H1 (cell line): Measurements from ENCODE around the gene PPM1M. TPM values are rescaled to one million over a fixed set of nuclear protein-coding genes. Genes with fewer than 3 reads are reported as not detected.
A peak's percentile ranks its signal among the peaks of the same experiment; 100 is the strongest.

Source experiments
- CTCF ChIA-PET: fragments of 300-600 bp; sonication (Branson Sonifier 250); formaldehyde crosslinking; loops from one replicate; lab custom pipeline; 2021; ENCODE audit not compliant: partially characterized antibody; lab: Charles Lee
- POLR2A ChIA-PET: fragments of 300-600 bp; sonication (Branson Sonifier 250); formaldehyde crosslinking; loops from one replicate; lab custom pipeline; 2021; ENCODE audit warnings: inconsistent platforms; ENCODE audit not compliant: partially characterized antibody; lab: Charles Lee
- DNase-seq, 2 experiments: peaks; one replicate each; pipeline versions ENCODE4 v3.0.0 to v3.0.0-alpha.2; 2010 to 2022; ENCODE audit warnings: low spot score in 2 of 2, low read depth in 1 of 2, mixed read lengths in 1 of 2
- FAIRE-seq: peaks from 2 replicates; lab custom pipeline; 2011; peaks lifted over from hg19 to GRCh38; lab: Jason Lieb, UNC
- H2AFZ ChIP-seq: 2 replicates; pipeline ENCODE4 v1.8.1; 2012; ENCODE audit warnings: low read length, inconsistent platforms
- H2AK5ac ChIP-seq: 2 replicates; pipeline ENCODE4 v1.6.1; 2013; ENCODE audit warnings: low read depth, low read length
- H2BK120ac ChIP-seq: replicated peaks from 2 replicates; pipeline ENCODE3; 2013; ENCODE audit warnings: low read depth, low read length, inconsistent platforms
- H2BK12ac ChIP-seq: 2 replicates; pipeline ENCODE4 v1.6.1; 2013; ENCODE audit warnings: low read depth, low read length
- H2BK15ac ChIP-seq: 2 replicates; pipeline ENCODE4 v1.6.1; 2013; ENCODE audit warnings: low read length
- H2BK20ac ChIP-seq: 2 replicates; pipeline ENCODE4 v1.6.1; 2013; ENCODE audit warnings: low read length
- H2BK5ac ChIP-seq: 2 replicates; pipeline ENCODE4 v1.6.1; 2013; ENCODE audit warnings: low read depth, low read length
- H3K14ac ChIP-seq: 2 replicates; pipeline ENCODE4 v1.6.1; 2013; ENCODE audit warnings: inconsistent platforms; ENCODE audit not compliant: insufficient read length
- H3K18ac ChIP-seq: 2 replicates; pipeline ENCODE4 v1.6.1; 2013; ENCODE audit warnings: low read length; ENCODE audit errors: extremely low read depth
- H3K23ac ChIP-seq: 2 replicates; pipeline ENCODE4 v1.6.1; 2013; ENCODE audit warnings: inconsistent platforms; ENCODE audit not compliant: insufficient read length
- H3K23me2 ChIP-seq: 2 replicates; pipeline ENCODE4 v1.6.1; 2013; ENCODE audit warnings: low read depth, low read length
- H3K27ac ChIP-seq: 2 replicates; pipeline ENCODE4 v1.6.1; 2011; ENCODE audit warnings: low read depth, low read length, inconsistent platforms
- H3K27me3 ChIP-seq, 4 experiments: replicated peaks in 1 of 4; 1 replicate in 1 of 4; 2 replicates in 3 of 4; pipeline versions ENCODE4 v1.6.1 to v1.8.1; 2011 to 2013; ENCODE audit warnings: low read length in 3 of 4, mild to moderate bottlenecking in 3 of 4, inconsistent platforms in 2 of 4, mixed read lengths in 2 of 4, moderate library complexity in 1 of 4; ENCODE audit not compliant: control insufficient read depth in 3 of 4, insufficient read depth in 3 of 4; ENCODE audit errors: extremely low read depth in 1 of 4
- H3K36me3 ChIP-seq, 4 experiments: 2 replicates each; pipeline versions ENCODE4 v1.6.1 to v1.8.1; 2011 to 2013; ENCODE audit warnings: mild to moderate bottlenecking in 4 of 4, low read length in 3 of 4, moderate library complexity in 2 of 4, control low read depth in 1 of 4, inconsistent platforms in 1 of 4; ENCODE audit not compliant: insufficient read depth in 4 of 4, control insufficient read depth in 2 of 4
- H3K4ac ChIP-seq: replicated peaks from 2 replicates; pipeline ENCODE3; 2013; ENCODE audit warnings: low read length, low read depth, mixed read lengths, inconsistent platforms; ENCODE audit not compliant: insufficient read length
- H3K4me1 ChIP-seq, 4 experiments: replicated peaks in 1 of 4; 1 replicate in 1 of 4; 2 replicates in 3 of 4; pipeline versions ENCODE4 v1.6.1 to v1.8.1; 2011 to 2013; ENCODE audit warnings: low read length in 3 of 4, inconsistent platforms in 2 of 4, mixed read lengths in 1 of 4; ENCODE audit not compliant: insufficient read depth in 4 of 4, control insufficient read depth in 3 of 4
- H3K4me2 ChIP-seq, 2 experiments: 2 replicates each; pipeline versions ENCODE4 v1.6.1 to v1.8.1; 2011 to 2013; ENCODE audit warnings: low read depth in 2 of 2, low read length in 2 of 2, control low read depth in 1 of 2, inconsistent platforms in 1 of 2, mild to moderate bottlenecking in 1 of 2; ENCODE audit not compliant: insufficient read depth in 1 of 2
- H3K4me3 ChIP-seq, 4 experiments: fragments of 200-600, 300-600 bp in 1 of 4; sonication (generic), shearing (Covaris generic), sonication (Bioruptor Twin) in 1 of 4; 2 replicates each; pipeline versions ENCODE4 v1.5.1 to v1.8.1; 2011 to 2016; ENCODE audit warnings: low read length in 4 of 4, low read depth in 3 of 4, control low read depth in 2 of 4, inconsistent platforms in 2 of 4, mild to moderate bottlenecking in 2 of 4, mixed read lengths in 1 of 4, moderate library complexity in 1 of 4; ENCODE audit not compliant: insufficient read depth in 2 of 4; ENCODE audit errors: extremely low read depth in 1 of 4
- H3K56ac ChIP-seq: replicated peaks from 2 replicates; pipeline ENCODE3; 2013; ENCODE audit warnings: low read depth, mild to moderate bottlenecking, mixed read lengths, low read length, inconsistent platforms; ENCODE audit not compliant: insufficient read length
- H3K79me1 ChIP-seq: 2 replicates; pipeline ENCODE4 v1.6.1; 2013; ENCODE audit warnings: low read depth, low read length, control low read depth
- H3K79me2 ChIP-seq, 2 experiments: 2 replicates each; pipeline versions ENCODE4 v1.6.1 to v1.8.1; 2012 to 2013; ENCODE audit warnings: low read length in 2 of 2, mild to moderate bottlenecking in 2 of 2, inconsistent platforms in 1 of 2; ENCODE audit not compliant: insufficient read depth in 2 of 2, control insufficient read depth in 1 of 2
- H3K9ac ChIP-seq, 4 experiments: replicated peaks in 1 of 4; 1 replicate in 1 of 4; 2 replicates in 3 of 4; pipeline versions ENCODE4 v1.6.1 to v1.8.1; 2011 to 2013; ENCODE audit warnings: low read depth in 3 of 4, low read length in 3 of 4, control low read depth in 2 of 4, mild to moderate bottlenecking in 2 of 4, moderate library complexity in 2 of 4, inconsistent platforms in 1 of 4; ENCODE audit errors: extremely low read depth in 1 of 4
- H3K9me3 ChIP-seq, 2 experiments: 2 replicates each; pipeline versions ENCODE4 v1.6.1 to v1.8.1; 2012 to 2013; ENCODE audit warnings: mild to moderate bottlenecking in 2 of 2, moderate library complexity in 2 of 2, control low read depth in 1 of 2, inconsistent platforms in 1 of 2, low read depth in 1 of 2, low read length in 1 of 2, mixed read lengths in 1 of 2; ENCODE audit not compliant: insufficient read depth in 2 of 2
- H4K20me1 ChIP-seq, 2 experiments: replicated peaks in 1 of 2; 2 replicates each; pipeline versions ENCODE3 to v1.8.1; 2011 to 2013; ENCODE audit warnings: inconsistent platforms in 2 of 2, low read length in 2 of 2, mild to moderate bottlenecking in 1 of 2; ENCODE audit not compliant: insufficient read depth in 2 of 2, control insufficient read depth in 1 of 2
- H4K5ac ChIP-seq: 2 replicates; pipeline ENCODE4 v1.6.1; 2013; ENCODE audit warnings: low read length, low read depth, mixed read lengths, inconsistent platforms; ENCODE audit not compliant: insufficient read length
- H4K8ac ChIP-seq: 2 replicates; pipeline ENCODE4 v1.8.0; 2013; ENCODE audit warnings: mild to moderate bottlenecking, moderate library complexity, low read length, inconsistent platforms; ENCODE audit not compliant: insufficient read depth; ENCODE audit errors: extremely low read depth
- H4K91ac ChIP-seq: replicated peaks from 2 replicates; pipeline ENCODE3; 2013; ENCODE audit warnings: low read length, mixed read lengths, inconsistent platforms; ENCODE audit not compliant: insufficient read length
- ASH2L ChIP-seq: fragments of 200-600, 300-600 bp; sonication (generic); IDR thresholded peaks from one replicate; pipeline ENCODE4 v1.7.1; 2017; ENCODE audit warnings: low read length
- CHD2 ChIP-seq: IDR thresholded peaks from 2 replicates; pipeline ENCODE4 v1.6.1; 2012; ENCODE audit warnings: low read length, improper control_type of control experiment
- EGR1 ChIP-seq: IDR thresholded peaks from 2 replicates; pipeline ENCODE4 v1.6.1; 2011; ENCODE audit warnings: low read depth, low read length, borderline replicate concordance
- PHF8 ChIP-seq: fragments of 200-600 bp; sonication (generic); conservative IDR thresholded peaks from 2 replicates; pipeline ENCODE4 v1.7.1; 2012; ENCODE audit warnings: low read depth, mild to moderate bottlenecking, inconsistent platforms, low read length, moderate library complexity
- POLR2AphosphoS5 ChIP-seq: IDR thresholded peaks from 2 replicates; pipeline ENCODE4 v1.6.1; 2011; ENCODE audit warnings: low read depth, low read length
- RAD21 ChIP-seq, 2 experiments: IDR thresholded peaks in 1 of 2; conservative IDR thresholded peaks in 1 of 2; 2 replicates each; pipeline ENCODE4 v1.6.1; 2011; ENCODE audit warnings: low read depth in 2 of 2, low read length in 2 of 2, improper control_type of control experiment in 1 of 2, inconsistent platforms in 1 of 2, mild to moderate bottlenecking in 1 of 2, moderate library complexity in 1 of 2
- RNF2 ChIP-seq: fragments of 200-900, 300-1000 bp; sonication (generic); IDR thresholded peaks from 2 replicates; pipeline ENCODE4 v1.7.1; 2016; ENCODE audit warnings: borderline replicate concordance, low read depth, mild to moderate bottlenecking, antibody characterized with exemption, low read length; ENCODE audit not compliant: poor library complexity, severe bottlenecking; ENCODE audit errors: missing control alignments
- WGBS, 2 experiments: shearing (Covaris generic) in 1 of 2; methylation state at CpG; one replicate each; pipeline versions ENCODE4 v1.1.6 to v1.1.7; 2013 to 2015; ENCODE audit warnings: low lambda C conversion rate in 2 of 2, mixed read lengths in 2 of 2, inconsistent platforms in 1 of 2, low coverage in 1 of 2, missing lambda C conversion rate in 1 of 2; ENCODE audit not compliant: insufficient replicate concordance in 2 of 2, insufficient coverage in 1 of 2, insufficient read length in 1 of 2; ENCODE audit errors: extremely low coverage in 1 of 2, missing lambda C conversion rate in 1 of 2; 5-methylcytosine and 5-hydroxymethylcytosine counted together
- polyA plus RNA-seq, 7 experiments: library from polyadenylated mRNA; depleted of rRNA in 3 of 7; stranded (reverse) in 5 of 7; unstranded in 2 of 7; fragments of >200 nt in 5 of 7; fragments of 200-250 nt in 2 of 7; gene quantifications; 1 replicate in 5 of 7; 2 replicates in 1 of 7; 4 replicates in 1 of 7; pipeline versions ENCODE4 v1.2.1 to v1.2.3, GENCODE V29; 2011 to 2013; ENCODE audit warnings: missing spikeins in 2 of 7, mixed read lengths in 2 of 7
- total RNA-seq: library from RNA; stranded (reverse); fragmentation: NEBNext Ultra II Directional; extraction: Animal tissue kit (Norgen Biotek cat#: 25700); gene quantifications from 2 replicates; pipeline ENCODE4 v1.2.1, GENCODE V29; 2021

The PPM1M gene
- total and polyA plus RNA-seq, 2 of the 8 experiments (the other 6 are each of a cell fraction or from before 2014, with no cell fraction given): 5.2 to 6.3 TPM

DNA sequence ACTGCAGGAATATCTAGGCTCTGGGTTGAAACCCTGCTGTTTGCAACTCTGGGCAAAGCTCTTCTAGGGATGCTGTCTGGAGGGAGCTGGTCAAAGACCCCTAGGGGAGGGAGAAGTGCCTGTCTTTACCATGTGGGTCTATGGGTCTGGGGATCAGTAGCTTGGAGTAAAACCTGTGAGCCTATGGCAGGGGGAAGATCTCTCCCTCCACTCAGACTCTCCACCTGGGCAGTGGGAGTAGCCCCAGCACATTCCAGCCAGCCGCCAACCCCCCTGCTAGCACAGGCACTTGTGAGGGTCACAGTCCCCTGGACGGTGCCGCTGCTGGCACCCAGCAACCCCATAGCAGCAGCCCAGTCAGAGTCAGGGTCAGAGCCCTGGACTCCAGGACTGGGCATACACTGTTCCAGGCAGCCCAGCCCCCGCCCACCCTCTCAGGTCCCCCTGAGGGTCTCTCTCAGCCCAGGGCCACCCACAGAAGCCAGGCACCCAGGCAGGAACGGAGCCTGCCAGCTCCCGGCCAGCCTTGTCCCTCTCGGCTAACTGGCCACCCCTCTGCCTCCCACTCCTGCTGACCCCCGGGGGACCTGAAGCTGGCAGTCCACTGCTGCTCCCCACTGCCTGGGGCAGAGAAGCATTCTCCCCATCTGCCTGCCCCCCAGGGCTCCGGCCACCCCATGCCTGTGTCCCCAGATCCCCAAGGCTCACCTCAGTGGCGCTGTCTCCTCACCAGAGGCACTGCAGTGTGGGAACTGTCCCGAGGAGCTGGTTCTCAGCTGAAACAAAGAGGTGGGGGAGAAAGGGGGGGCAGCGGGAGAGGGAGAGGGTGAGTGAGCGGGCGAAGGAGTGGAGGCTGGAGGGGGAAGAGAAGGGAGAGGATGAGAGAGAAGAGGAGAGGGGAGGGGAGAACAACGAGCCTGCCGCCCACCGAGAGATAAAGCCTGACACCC lies 52.9 kb downstream of the PPM1M start:
- peak overlapping the region; percentile 48 for H3K18ac ChIP-seq
- peaks cover 16% of the 10 kb centered on the region for H3K23me2 ChIP-seq
- peak overlapping the region; percentile 7 to 57 (median 26); a peak in 5 of 8 replicates for H3K4me3 ChIP-seq
- 32% methylated on average over 14 of the region's 17 CpGs; no CpG with 5 or more reads in 1 of the 2 experiments for WGBS, 2 experiments
- H3K9me3 ChIP-seq: no peaks in the 10 kb centered on the region
- POLR2A ChIA-PET: interaction anchor here (0.5 to 6.0 kb wide), 21 partner anchors 10 to 627 kb away, joined by 3 to 39 read pairs (median 4); partner anchors contain the start of genes GLYCTK, TEX264, TNNC1 and WDR82
- 0 out of 2 replicates have a peak overlapping the region, but pooled peaks have one; percentile 72 for H2BK20ac ChIP-seq
- peak overlapping the region; percentile 12; the same call in 1 of the 2 replicates for H2BK5ac ChIP-seq
- H2AFZ ChIP-seq: no peak overlapping the region
- no peak overlapping the region for H3K9ac ChIP-seq
- DNase-seq (no peak), FAIRE-seq (no peak)
- peak overlapping the region; percentile 75 for H2BK120ac ChIP-seq
- H3K36me3 ChIP-seq: no peaks in the 10 kb centered on the region
- H2BK15ac ChIP-seq: peak overlapping the region; percentile 97
- no peaks in the 10 kb centered on the region for H4K20me1 ChIP-seq
- peak overlapping the region; percentile 80; the same call in 1 of the 2 replicates for H2BK12ac ChIP-seq
- peak overlapping the region; percentile 87 for H3K4ac ChIP-seq
- CTCF ChIA-PET: interaction anchor here (0.9 to 15.3 kb wide), 17 partner anchors 8 to 293 kb away, joined by 3 to 198 read pairs (median 5); partner anchors contain the start of genes GLYCTK and WDR82
- no peak overlapping the region for H4K8ac ChIP-seq
- peak overlapping the region; percentile 51 for H3K56ac ChIP-seq
- peak overlapping the region; percentile 39; the same call in 1 of the 2 replicates for H2AK5ac ChIP-seq
- no peak overlapping the region for H3K23ac ChIP-seq
- H3K4me1 ChIP-seq: peaks cover 0 to 26% (median 20%) of the 10 kb centered on the region in 4 experiments; a peak in 6 of 7 replicates
- no peaks in the 10 kb centered on the region for H3K79me1 ChIP-seq
- no peak overlapping the region for H4K5ac ChIP-seq
- H3K27me3 ChIP-seq: peaks cover 0 to 8% (median 2%) of the 10 kb centered on the region in 4 experiments; a peak in 3 of 7 replicates
- no peak overlapping the region for H3K14ac ChIP-seq
- H3K27ac ChIP-seq: no peak overlapping the region
- H4K91ac ChIP-seq: peak overlapping the region; percentile 77
- H3K4me2 ChIP-seq: peak overlapping the region; percentile 70 to 90
- no peaks in the 10 kb centered on the region for H3K79me2 ChIP-seq
- TF ChIP-seq CHD2: no peak
- TF ChIP-seq ASH2L: peak; percentile 1
- TF ChIP-seq RAD21 (IDR thresholded peaks at IDR 0.05 in 1 of 2, conservative IDR thresholded peaks at IDR 0.05 in 1 of 2; ENCODE audit: low read depth in 2 of 2, low read length in 2 of 2): no peak
- no peak for TF ChIP-seq PHF8
- TF ChIP-seq EGR1: no peak
- no peak for TF ChIP-seq RNF2
- TF ChIP-seq POLR2AphosphoS5: no peak
